Keratinocyte (primary cell): ENCODE data around the gene CHI3L2. TPM values are rescaled to one million over a fixed set of nuclear protein-coding genes. Genes with fewer than 3 reads are reported as not detected.

Experiments used
- DNase-seq: peaks from one replicate; pipeline ENCODE4 v3.0.0-alpha.2; 2011; ENCODE audit warnings: low read depth, missing footprints, low spot score
- FAIRE-seq: peaks from 2 replicates; lab custom pipeline; 2011; peaks lifted over from hg19 to GRCh38; lab: Jason Lieb, UNC
- H2AFZ ChIP-seq: 2 replicates; pipeline ENCODE4 v1.6.0; 2012; ENCODE audit warnings: low read length, control low read depth, inconsistent platforms; ENCODE audit not compliant: control insufficient read depth
- H3K27ac ChIP-seq: 2 replicates; pipeline ENCODE4 v1.5.1; 2011; ENCODE audit warnings: low read length; ENCODE audit not compliant: control insufficient read depth, insufficient read depth
- H3K27me3 ChIP-seq: 3 replicates; pipeline ENCODE4 v1.6.0; 2011; ENCODE audit warnings: low read length; ENCODE audit not compliant: control insufficient read depth, insufficient read depth; ENCODE audit errors: extremely low read depth
- H3K36me3 ChIP-seq, 2 experiments: 2 replicates in 1 of 2; 3 replicates in 1 of 2; pipeline ENCODE4 v1.5.1; 2011; ENCODE audit warnings: low read length in 2 of 2, mild to moderate bottlenecking in 1 of 2; ENCODE audit not compliant: control insufficient read depth in 2 of 2, insufficient read depth in 2 of 2; ENCODE audit errors: extremely low read depth in 1 of 2
- H3K4me1 ChIP-seq: 3 replicates; pipeline ENCODE4 v1.5.1; 2011; ENCODE audit warnings: low read length; ENCODE audit not compliant: control insufficient read depth, insufficient read depth; ENCODE audit errors: extremely low read depth
- H3K4me2 ChIP-seq: 3 replicates; pipeline ENCODE4 v1.6.0; 2011; ENCODE audit warnings: low read depth, low read length; ENCODE audit not compliant: control insufficient read depth, insufficient read depth; ENCODE audit errors: extremely low read depth
- H3K4me3 ChIP-seq, 3 experiments: fragments of 200-600 bp in 1 of 3; sonication (generic) in 1 of 3; 2 replicates in 2 of 3; 3 replicates in 1 of 3; pipeline ENCODE4 v1.5.1; 2011 to 2016; ENCODE audit warnings: low read length in 3 of 3, mild to moderate bottlenecking in 3 of 3, control low read depth in 2 of 3, inconsistent platforms in 1 of 3, low read depth in 1 of 3, mixed read lengths in 1 of 3, mixed run types in 1 of 3, moderate library complexity in 1 of 3; ENCODE audit not compliant: control insufficient read depth in 2 of 3, insufficient read depth in 2 of 3; ENCODE audit errors: extremely low read depth in 1 of 3
- H3K79me2 ChIP-seq: 2 replicates; pipeline ENCODE4 v1.6.0; 2012; ENCODE audit warnings: low read length; ENCODE audit not compliant: control insufficient read depth, insufficient read depth
- H3K9ac ChIP-seq: 3 replicates; pipeline ENCODE4 v1.6.0; 2011; ENCODE audit warnings: low read length; ENCODE audit not compliant: control insufficient read depth, insufficient read depth; ENCODE audit errors: extremely low read depth
- H3K9me1 ChIP-seq: 3 replicates; pipeline ENCODE4 v1.6.0; 2011; ENCODE audit warnings: low read length; ENCODE audit not compliant: control insufficient read depth, insufficient read depth; ENCODE audit errors: extremely low read depth
- H3K9me3 ChIP-seq: 2 replicates; pipeline ENCODE4 v1.5.1; 2012; ENCODE audit warnings: low read depth, low read length; ENCODE audit not compliant: control insufficient read depth
- H4K20me1 ChIP-seq: 3 replicates; pipeline ENCODE4 v1.6.0; 2011; ENCODE audit warnings: low read length; ENCODE audit not compliant: control insufficient read depth, insufficient read depth; ENCODE audit errors: extremely low read depth
- EZH2 ChIP-seq: IDR thresholded peaks from one replicate; pipeline ENCODE4 v1.6.1; 2012; ENCODE audit warnings: inconsistent platforms, mild to moderate bottlenecking, low read length, moderate library complexity
- dilution Hi-C: fragments of 300-500 bp; cut with MboI; formaldehyde crosslinking; loops from one replicate; pipeline ENCODE4 v1.7.0; 2020; ENCODE audit warnings: low sequenced_read_pairs; ENCODE audit not compliant: extremely low pct_ligation_motif_present
- polyA plus RNA-seq, 5 experiments: library from polyadenylated mRNA; depleted of rRNA in 3 of 5; stranded (reverse) in 3 of 5; stranded (forward) in 1 of 5; unstranded in 1 of 5; fragments of >200 nt; gene quantifications; 1 replicate in 1 of 5; 2 replicates in 3 of 5; 3 replicates in 1 of 5; pipeline versions ENCODE4 v1.2.1 to v1.2.3, GENCODE V29; 2011 to 2012; ENCODE audit warnings: missing spikeins in 2 of 5, low read depth in 1 of 5, low replicate concordance in 1 of 5
- TF ChIP-seq, protein P1 (sequence below), 3 experiments: IDR thresholded peaks in 1 of 3; conservative IDR thresholded peaks in 1 of 3; optimal IDR thresholded peaks in 1 of 3; 2 replicates in 2 of 3; 3 replicates in 1 of 3; pipeline versions ENCODE3 to v1.5.1; 2011; ENCODE audit warnings: low read length in 3 of 3, mild to moderate bottlenecking in 3 of 3, moderate library complexity in 2 of 3, control low read depth in 1 of 3, inconsistent platforms in 1 of 3; ENCODE audit not compliant: insufficient read depth in 2 of 3; ENCODE audit errors: extremely low read depth in 1 of 3

Gene CHI3L2
- polyA plus RNA-seq, 1 donor (not counting 4 experiments of a cell fraction or from before 2014, with no cell fraction given), result 2.5 TPM

GRCh38 chr1:111184663-111185062, 42.9 kb upstream of the CHI3L2 start:
- H3K27me3 ChIP-seq, result no peaks in the 10 kb centered on the region
- FAIRE-seq (no peak), DNase-seq (no peak)
- dilution Hi-C loops, result no loop called here
- H2AFZ ChIP-seq, result no peak overlapping the region
- no peak overlapping the region for H3K4me2 ChIP-seq
- H3K36me3 ChIP-seq, result peaks cover 9 to 32% of the 10 kb centered on the region in 2 experiments
- no peak overlapping the region for H3K4me3 ChIP-seq
- H3K9me3 ChIP-seq, result no peaks in the 10 kb centered on the region
- no peaks in the 10 kb centered on the region for H3K79me2 ChIP-seq
- peaks cover 6% of the 10 kb centered on the region for H3K4me1 ChIP-seq
- H3K27ac ChIP-seq, result no peak overlapping the region
- H3K9ac ChIP-seq, result no peak overlapping the region
- no peaks in the 10 kb centered on the region for H3K9me1 ChIP-seq
- TF ChIP-seq EZH2, result no peak
- TF ChIP-seq, protein P1, sequence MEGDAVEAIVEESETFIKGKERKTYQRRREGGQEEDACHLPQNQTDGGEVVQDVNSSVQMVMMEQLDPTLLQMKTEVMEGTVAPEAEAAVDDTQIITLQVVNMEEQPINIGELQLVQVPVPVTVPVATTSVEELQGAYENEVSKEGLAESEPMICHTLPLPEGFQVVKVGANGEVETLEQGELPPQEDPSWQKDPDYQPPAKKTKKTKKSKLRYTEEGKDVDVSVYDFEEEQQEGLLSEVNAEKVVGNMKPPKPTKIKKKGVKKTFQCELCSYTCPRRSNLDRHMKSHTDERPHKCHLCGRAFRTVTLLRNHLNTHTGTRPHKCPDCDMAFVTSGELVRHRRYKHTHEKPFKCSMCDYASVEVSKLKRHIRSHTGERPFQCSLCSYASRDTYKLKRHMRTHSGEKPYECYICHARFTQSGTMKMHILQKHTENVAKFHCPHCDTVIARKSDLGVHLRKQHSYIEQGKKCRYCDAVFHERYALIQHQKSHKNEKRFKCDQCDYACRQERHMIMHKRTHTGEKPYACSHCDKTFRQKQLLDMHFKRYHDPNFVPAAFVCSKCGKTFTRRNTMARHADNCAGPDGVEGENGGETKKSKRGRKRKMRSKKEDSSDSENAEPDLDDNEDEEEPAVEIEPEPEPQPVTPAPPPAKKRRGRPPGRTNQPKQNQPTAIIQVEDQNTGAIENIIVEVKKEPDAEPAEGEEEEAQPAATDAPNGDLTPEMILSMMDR (optimal IDR thresholded peaks at IDR 0.05 in 1 of 3, IDR thresholded peaks at IDR 0.05 in 1 of 3, conservative IDR thresholded peaks at IDR 0.05 in 1 of 3; ENCODE audit: extremely low read depth in 1 of 3, insufficient read depth in 2 of 3, low read length in 3 of 3), result no peak
- no peaks in the 10 kb centered on the region for H4K20me1 ChIP-seq

DNA sequence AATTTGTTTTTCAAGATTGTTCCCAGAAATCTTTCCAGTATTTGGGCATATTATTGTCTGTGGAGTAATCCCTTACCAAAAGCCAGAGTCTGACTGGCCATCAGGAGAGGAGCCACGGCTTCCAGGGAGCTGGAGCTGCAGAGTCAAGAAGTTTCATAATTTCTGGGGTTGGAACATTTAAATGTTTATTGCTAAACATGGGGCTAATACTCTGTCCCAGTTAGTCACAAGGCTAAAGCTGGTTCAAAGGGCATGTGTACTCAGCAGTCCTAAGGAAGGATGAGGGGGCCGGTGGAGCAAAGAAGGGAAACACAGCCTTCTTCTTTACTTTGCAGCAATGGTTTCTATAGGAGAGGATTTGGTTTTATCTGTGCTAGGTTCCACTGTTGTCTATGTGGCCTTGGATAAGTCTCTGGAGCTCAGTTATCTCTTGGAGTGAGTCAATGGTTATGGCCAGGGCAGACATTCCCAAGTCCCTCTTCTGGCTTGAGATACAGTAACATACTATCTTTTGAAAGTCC, 36.5 kb upstream of the CHI3L2 start:
- DNase-seq, result no peak
- TF ChIP-seq, protein P1 (optimal IDR thresholded peaks at IDR 0.05 in 1 of 3, IDR thresholded peaks at IDR 0.05 in 1 of 3, conservative IDR thresholded peaks at IDR 0.05 in 1 of 3; ENCODE audit: extremely low read depth in 1 of 3, insufficient read depth in 2 of 3, low read length in 3 of 3), result no peak
- TF ChIP-seq EZH2, result no peak
- Histone ChIP-seq H3K9ac (no peak overlapping the region), H3K9me1 (no peaks in the 10 kb centered on the region), H3K4me2 (peak overlapping the region; percentile 51), H3K27ac (peak overlapping the region; percentile 27), H3K36me3 (peaks cover 9 to 15% of the 10 kb centered on the region in 2 experiments), H3K27me3 (no peaks in the 10 kb centered on the region), H2AFZ (no peak overlapping the region), H3K4me3 (no peak overlapping the region), H4K20me1 (no peaks in the 10 kb centered on the region), H3K79me2 (no peaks in the 10 kb centered on the region), H3K4me1 (peaks cover 41% of the 10 kb centered on the region), H3K9me3 (no peaks in the 10 kb centered on the region)
- FAIRE-seq, result peak; percentile 55
- dilution Hi-C loops, result no loop called here
